ENCODE results near the gene HOXC5.

Gene HOXC5

DNA sequence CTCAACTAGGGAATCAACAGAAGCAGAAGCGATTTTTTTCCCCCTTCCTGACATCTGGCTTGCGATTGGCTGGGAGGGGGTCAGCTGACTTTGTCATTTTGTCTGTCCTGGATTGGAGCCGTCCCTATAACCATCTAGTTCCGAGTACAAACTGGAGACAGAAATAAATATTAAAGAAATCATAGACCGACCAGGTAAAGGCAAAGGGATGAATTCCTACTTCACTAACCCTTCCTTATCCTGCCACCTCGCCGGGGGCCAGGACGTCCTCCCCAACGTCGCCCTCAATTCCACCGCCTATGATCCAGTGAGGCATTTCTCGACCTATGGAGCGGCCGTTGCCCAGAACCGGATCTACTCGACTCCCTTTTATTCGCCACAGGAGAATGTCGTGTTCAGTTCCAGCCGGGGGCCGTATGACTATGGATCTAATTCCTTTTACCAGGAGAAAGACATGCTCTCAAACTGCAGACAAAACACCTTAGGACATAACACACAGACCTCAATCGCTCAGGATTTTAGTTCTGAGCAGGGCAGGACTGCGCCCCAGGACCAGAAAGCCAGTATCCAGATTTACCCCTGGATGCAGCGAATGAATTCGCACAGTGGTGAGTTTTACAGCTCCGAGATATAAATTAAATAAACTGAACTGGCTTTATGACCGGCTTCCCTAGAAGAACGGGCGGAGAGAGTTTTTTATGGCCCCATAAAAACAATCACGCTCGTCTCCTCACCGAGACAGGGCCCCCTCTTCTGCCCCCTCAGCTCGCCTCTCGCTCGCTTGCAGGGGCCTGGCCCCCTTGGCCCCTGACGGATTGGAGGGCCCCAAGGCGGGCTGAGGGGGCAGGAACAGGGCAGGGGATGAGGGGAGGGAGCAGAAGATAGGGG is 4.3 kb upstream of the HOXC5 start, which contains the start of gene HOXC6:
HOXC6 (plus strand) TSS at position 127 of the 888 bp plus-strand sequence; CDS start at position 209, 82 bp downstream.
- H3K4me3 ChIP-seq (replicated peaks; ENCODE audit: low read depth, low read length), result peak within 1 kb of the TSS; percentile 21
- TF ChIP-seq, protein P1, sequence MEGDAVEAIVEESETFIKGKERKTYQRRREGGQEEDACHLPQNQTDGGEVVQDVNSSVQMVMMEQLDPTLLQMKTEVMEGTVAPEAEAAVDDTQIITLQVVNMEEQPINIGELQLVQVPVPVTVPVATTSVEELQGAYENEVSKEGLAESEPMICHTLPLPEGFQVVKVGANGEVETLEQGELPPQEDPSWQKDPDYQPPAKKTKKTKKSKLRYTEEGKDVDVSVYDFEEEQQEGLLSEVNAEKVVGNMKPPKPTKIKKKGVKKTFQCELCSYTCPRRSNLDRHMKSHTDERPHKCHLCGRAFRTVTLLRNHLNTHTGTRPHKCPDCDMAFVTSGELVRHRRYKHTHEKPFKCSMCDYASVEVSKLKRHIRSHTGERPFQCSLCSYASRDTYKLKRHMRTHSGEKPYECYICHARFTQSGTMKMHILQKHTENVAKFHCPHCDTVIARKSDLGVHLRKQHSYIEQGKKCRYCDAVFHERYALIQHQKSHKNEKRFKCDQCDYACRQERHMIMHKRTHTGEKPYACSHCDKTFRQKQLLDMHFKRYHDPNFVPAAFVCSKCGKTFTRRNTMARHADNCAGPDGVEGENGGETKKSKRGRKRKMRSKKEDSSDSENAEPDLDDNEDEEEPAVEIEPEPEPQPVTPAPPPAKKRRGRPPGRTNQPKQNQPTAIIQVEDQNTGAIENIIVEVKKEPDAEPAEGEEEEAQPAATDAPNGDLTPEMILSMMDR (IDR thresholded peaks at IDR 0.05; ENCODE audit: low read length, missing control alignments), result no peak
- no peak for DNase-seq (ENCODE audit: low read depth)

DNA sequence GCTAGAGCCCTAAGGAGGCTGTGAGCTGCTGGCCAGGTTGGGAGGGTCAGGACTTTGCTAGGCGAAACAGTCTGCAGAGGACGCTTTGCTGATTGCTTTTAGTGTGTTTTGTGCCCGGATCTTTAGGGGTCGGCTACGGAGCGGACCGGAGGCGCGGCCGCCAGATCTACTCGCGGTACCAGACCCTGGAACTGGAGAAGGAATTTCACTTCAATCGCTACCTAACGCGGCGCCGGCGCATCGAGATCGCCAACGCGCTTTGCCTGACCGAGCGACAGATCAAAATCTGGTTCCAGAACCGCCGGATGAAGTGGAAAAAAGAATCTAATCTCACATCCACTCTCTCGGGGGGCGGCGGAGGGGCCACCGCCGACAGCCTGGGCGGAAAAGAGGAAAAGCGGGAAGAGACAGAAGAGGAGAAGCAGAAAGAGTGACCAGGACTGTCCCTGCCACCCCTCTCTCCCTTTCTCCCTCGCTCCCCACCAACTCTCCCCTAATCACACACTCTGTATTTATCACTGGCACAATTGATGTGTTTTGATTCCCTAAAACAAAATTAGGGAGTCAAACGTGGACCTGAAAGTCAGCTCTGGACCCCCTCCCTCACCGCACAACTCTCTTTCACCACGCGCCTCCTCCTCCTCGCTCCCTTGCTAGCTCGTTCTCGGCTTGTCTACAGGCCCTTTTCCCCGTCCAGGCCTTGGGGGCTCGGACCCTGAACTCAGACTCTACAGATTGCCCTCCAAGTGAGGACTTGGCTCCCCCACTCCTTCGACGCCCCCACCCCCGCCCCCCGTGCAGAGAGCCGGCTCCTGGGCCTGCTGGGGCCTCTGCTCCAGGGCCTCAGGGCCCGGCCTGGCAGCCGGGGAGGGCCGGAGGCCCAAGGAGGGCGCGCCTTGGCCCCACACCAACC is 3.1 kb upstream of the HOXC5 start:
- TF ChIP-seq, protein P1 (IDR thresholded peaks at IDR 0.05; ENCODE audit: low read length, missing control alignments), result no peak
- H3K4me3 ChIP-seq (replicated peaks; ENCODE audit: low read depth, low read length), result no peak overlapping the region
- no peak for DNase-seq (ENCODE audit: low read depth)

DNA sequence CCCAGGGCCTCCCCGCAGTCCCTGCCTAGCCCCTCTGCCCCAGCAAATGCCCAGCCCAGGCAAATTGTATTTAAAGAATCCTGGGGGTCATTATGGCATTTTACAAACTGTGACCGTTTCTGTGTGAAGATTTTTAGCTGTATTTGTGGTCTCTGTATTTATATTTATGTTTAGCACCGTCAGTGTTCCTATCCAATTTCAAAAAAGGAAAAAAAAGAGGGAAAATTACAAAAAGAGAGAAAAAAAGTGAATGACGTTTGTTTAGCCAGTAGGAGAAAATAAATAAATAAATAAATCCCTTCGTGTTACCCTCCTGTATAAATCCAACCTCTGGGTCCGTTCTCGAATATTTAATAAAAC is 2.4 kb upstream of the HOXC5 start:
- no peak overlapping the region for H3K4me3 ChIP-seq (replicated peaks; ENCODE audit: low read depth, low read length)
- no peak for DNase-seq (ENCODE audit: low read depth)
- TF ChIP-seq, protein P1 (IDR thresholded peaks at IDR 0.05; ENCODE audit: low read length, missing control alignments), result no peak

DNA sequence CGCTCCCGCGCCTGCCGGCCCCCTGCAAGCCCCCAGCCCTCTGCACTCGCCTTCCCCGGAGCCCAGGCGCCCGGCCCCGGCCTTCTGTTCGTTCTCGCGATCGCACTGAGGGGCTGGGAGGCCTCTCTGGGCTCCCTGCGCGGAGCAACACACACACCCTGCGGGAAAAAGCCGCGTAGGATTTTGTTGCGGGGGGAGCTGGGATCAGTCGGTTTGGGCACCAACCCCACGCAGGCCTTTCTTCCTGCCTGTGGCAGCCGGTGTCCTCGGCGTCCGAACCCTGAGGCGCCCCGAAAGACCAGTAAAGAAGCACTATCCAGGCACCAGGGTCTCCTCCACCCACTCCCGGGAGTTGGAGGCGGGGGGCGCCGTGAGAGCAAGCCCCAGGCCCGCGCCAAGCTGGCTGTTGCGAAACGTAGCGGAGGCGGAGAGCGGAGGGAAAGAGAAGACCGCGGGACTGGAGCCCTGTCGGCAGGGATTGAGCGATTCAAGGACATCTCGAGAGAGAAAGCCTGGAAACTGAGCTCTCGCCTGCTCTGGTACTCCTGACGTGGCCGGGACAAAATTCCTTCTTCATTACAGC is 1.9 kb upstream of the HOXC5 start:
- TF ChIP-seq, protein P1 (IDR thresholded peaks at IDR 0.05; ENCODE audit: low read length, missing control alignments), result no peak
- peak; percentile 27 for DNase-seq (ENCODE audit: low read depth)
- no peak overlapping the region for H3K4me3 ChIP-seq (replicated peaks; ENCODE audit: low read depth, low read length)

DNA sequence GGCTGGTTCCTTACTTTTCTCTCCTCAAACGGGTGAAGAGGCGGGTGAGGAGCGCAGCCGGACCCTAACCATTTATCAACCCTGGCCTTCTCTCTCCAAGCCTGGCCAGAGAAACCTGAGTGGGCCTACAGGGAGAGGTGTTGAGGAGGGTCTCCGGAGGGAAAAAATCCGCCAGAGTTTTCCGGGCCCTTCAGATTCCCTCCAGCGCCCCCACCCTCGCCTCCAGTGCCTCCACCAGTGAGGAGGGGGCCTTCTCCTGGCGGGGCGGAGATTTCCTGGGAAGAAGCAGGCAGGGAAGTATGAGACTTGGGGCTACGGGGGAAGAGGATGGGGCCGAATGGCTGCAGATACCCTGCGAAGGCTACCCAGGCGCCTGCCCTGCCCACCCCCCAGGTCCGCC is 1.4 kb upstream of the HOXC5 start:
- DNase-seq (ENCODE audit: low read depth), result no peak

DNA sequence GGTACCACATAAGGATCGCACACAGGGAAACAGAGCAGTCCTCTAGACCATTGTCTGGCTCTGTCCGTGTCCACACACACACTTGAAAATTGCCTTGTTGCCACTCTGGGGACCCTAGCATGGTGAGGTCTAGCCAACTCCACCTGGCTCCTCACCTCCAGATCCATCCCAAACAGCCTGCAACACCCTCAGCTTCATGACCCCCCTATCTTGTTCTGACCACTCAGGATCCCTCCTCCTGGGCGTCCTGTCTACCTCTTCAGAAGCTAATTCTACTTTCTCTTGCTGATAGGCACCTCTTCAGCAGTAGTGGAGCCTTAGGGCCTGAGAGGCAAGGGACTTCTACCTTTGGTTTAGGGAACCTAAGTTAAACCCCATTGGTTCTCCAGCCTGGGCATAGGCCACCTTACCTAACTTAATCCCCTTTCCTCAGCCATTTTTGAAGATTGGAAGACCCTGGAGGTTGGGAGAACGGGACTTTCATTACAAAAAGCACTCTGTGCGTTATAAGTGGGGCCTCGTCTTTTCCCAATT is 697 bp upstream of the HOXC5 start:
- no peak for DNase-seq (ENCODE audit: low read depth)
- TF ChIP-seq, protein P1 (IDR thresholded peaks at IDR 0.05; ENCODE audit: low read length, missing control alignments), result no peak
- no peak overlapping the region for H3K4me3 ChIP-seq (replicated peaks; ENCODE audit: low read depth, low read length)

More for the DNA sequence above, 1.4 kb upstream of the HOXC5 start:
- no peak overlapping the region for H3K4me3 ChIP-seq (replicated peaks; ENCODE audit: low read depth, low read length)
- TF ChIP-seq, protein P1 (IDR thresholded peaks at IDR 0.05; ENCODE audit: low read length, missing control alignments), result no peak

All from fibroblast of pulmonary artery (primary cell).